ENCODE measurements around the gene ADPGK.
A peak's percentile ranks its signal among the peaks of the same experiment; 100 is the strongest.

The ADPGK gene

GRCh38 chr15:72781631-72782030 is 1.9 kb downstream of the ADPGK start:
- H3K9ac ChIP-seq (ENCODE audit: low read length) = no peak overlapping the region
- no peak overlapping the region for H3K27ac ChIP-seq (ENCODE audit: low read length)
- peaks cover 68% of the 10 kb centered on the region for H3K79me2 ChIP-seq (ENCODE audit: low read length)
- H4K20me1 ChIP-seq (ENCODE audit: insufficient read depth, low read length) = peaks cover 2% of the 10 kb centered on the region; the same call in 1 of the 2 replicates
- H3K9me3 ChIP-seq (replicated peaks; ENCODE audit: insufficient read depth, low read length) = no peaks in the 10 kb centered on the region
- peaks cover 13% of the 10 kb centered on the region for H3K4me1 ChIP-seq (ENCODE audit: low read length)
- H3K4me3 ChIP-seq (ENCODE audit: low read length) = no peak overlapping the region; the same call in 1 of the 2 replicates
- peak overlapping the region; percentile 84 for H3K4me2 ChIP-seq (ENCODE audit: low read depth, low read length)
- TF ChIP-seq, protein P1, sequence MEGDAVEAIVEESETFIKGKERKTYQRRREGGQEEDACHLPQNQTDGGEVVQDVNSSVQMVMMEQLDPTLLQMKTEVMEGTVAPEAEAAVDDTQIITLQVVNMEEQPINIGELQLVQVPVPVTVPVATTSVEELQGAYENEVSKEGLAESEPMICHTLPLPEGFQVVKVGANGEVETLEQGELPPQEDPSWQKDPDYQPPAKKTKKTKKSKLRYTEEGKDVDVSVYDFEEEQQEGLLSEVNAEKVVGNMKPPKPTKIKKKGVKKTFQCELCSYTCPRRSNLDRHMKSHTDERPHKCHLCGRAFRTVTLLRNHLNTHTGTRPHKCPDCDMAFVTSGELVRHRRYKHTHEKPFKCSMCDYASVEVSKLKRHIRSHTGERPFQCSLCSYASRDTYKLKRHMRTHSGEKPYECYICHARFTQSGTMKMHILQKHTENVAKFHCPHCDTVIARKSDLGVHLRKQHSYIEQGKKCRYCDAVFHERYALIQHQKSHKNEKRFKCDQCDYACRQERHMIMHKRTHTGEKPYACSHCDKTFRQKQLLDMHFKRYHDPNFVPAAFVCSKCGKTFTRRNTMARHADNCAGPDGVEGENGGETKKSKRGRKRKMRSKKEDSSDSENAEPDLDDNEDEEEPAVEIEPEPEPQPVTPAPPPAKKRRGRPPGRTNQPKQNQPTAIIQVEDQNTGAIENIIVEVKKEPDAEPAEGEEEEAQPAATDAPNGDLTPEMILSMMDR (IDR thresholded peaks at IDR 0.05; ENCODE audit: low read length) = no peak
- TF ChIP-seq EZH2 (optimal IDR thresholded peaks at IDR 0.05; ENCODE audit: low read depth, low read length) (no peak), EZH2phosphoT487 (IDR thresholded peaks at IDR 0.05; ENCODE audit: low read length) (no peak)
- no peaks in the 10 kb centered on the region for H3K27me3 ChIP-seq (replicated peaks; ENCODE audit: insufficient read depth, low read length)
- DNase-seq = no peak
- 0 out of 2 replicates have a peak, but pooled peaks cover 6% of the 10 kb centered on the region for H3K36me3 ChIP-seq (replicated peaks; ENCODE audit: insufficient read depth, low read length)
- no peak overlapping the region for H2AFZ ChIP-seq (ENCODE audit: low read length)
- H3K9me2 ChIP-seq (replicated peaks; ENCODE audit: insufficient read depth, low read length) = no peaks in the 10 kb centered on the region
- peaks cover 16% of the 10 kb centered on the region for H3F3A ChIP-seq (ENCODE audit: insufficient read depth, low read length)

- Histone ChIP-seq H3F3A (ENCODE audit: insufficient read depth, low read length) (peaks cover 12% of the 10 kb centered on the region), H2AFZ (ENCODE audit: low read length) (no peak overlapping the region), H3K36me3 (replicated peaks; ENCODE audit: insufficient read depth, low read length) (peaks cover 15% of the 10 kb centered on the region; the same call in 1 of the 2 replicates), H4K20me1 (ENCODE audit: insufficient read depth, low read length) (peaks cover 7% of the 10 kb centered on the region; the same call in 1 of the 2 replicates), H3K4me3 (ENCODE audit: low read length) (no peak overlapping the region), H3K9me3 (replicated peaks; ENCODE audit: insufficient read depth, low read length) (no peaks in the 10 kb centered on the region), H3K27me3 (replicated peaks; ENCODE audit: insufficient read depth, low read length) (no peaks in the 10 kb centered on the region), H3K79me2 (ENCODE audit: low read length) (peaks cover 97% of the 10 kb centered on the region), H3K9me2 (replicated peaks; ENCODE audit: insufficient read depth, low read length) (no peaks in the 10 kb centered on the region), H3K4me1 (ENCODE audit: low read length) (peaks cover 23% of the 10 kb centered on the region), H3K9ac (ENCODE audit: low read length) (no peak overlapping the region), H3K27ac (ENCODE audit: low read length) (no peak overlapping the region), H3K4me2 (ENCODE audit: low read depth, low read length) (no peak overlapping the region)
- DNase-seq = no peak
- TF ChIP-seq EZH2phosphoT487 (IDR thresholded peaks at IDR 0.05; ENCODE audit: low read length) (no peak), EZH2 (optimal IDR thresholded peaks at IDR 0.05; ENCODE audit: low read depth, low read length) (no peak)
- TF ChIP-seq, protein P1 (IDR thresholded peaks at IDR 0.05; ENCODE audit: low read length) = no peak
Observed at GRCh38 chr15:72778796-72779195, 4.8 kb downstream of the ADPGK start.

- peaks cover 16% of the 10 kb centered on the region for H3K4me1 ChIP-seq (ENCODE audit: low read length)
- no peaks in the 10 kb centered on the region for H3K27me3 ChIP-seq (replicated peaks; ENCODE audit: insufficient read depth, low read length)
- H3K79me2 ChIP-seq (ENCODE audit: low read length) = peaks cover 95% of the 10 kb centered on the region
- H3K9ac ChIP-seq (ENCODE audit: low read length) = no peak overlapping the region
- H3K4me3 ChIP-seq (ENCODE audit: low read length) = no peak overlapping the region
- H3K4me2 ChIP-seq (ENCODE audit: low read depth, low read length) = peak overlapping the region; percentile 11; the same call in 1 of the 2 replicates
- no peak for DNase-seq
- peak overlapping the region; percentile 30; the same call in 1 of the 2 replicates for H3K27ac ChIP-seq (ENCODE audit: low read length)
- no peak overlapping the region for H2AFZ ChIP-seq (ENCODE audit: low read length)
- no peaks in the 10 kb centered on the region for H3F3A ChIP-seq (ENCODE audit: insufficient read depth, low read length)
- no peaks in the 10 kb centered on the region for H3K9me3 ChIP-seq (replicated peaks; ENCODE audit: insufficient read depth, low read length)
- H4K20me1 ChIP-seq (ENCODE audit: insufficient read depth, low read length) = peaks cover 4% of the 10 kb centered on the region; the same call in 1 of the 2 replicates
- TF ChIP-seq, protein P1 (IDR thresholded peaks at IDR 0.05; ENCODE audit: low read length) = no peak
- TF ChIP-seq EZH2phosphoT487 (IDR thresholded peaks at IDR 0.05; ENCODE audit: low read length) = no peak
- TF ChIP-seq EZH2 (optimal IDR thresholded peaks at IDR 0.05; ENCODE audit: low read depth, low read length) = no peak
- peaks cover 30% of the 10 kb centered on the region for H3K36me3 ChIP-seq (replicated peaks; ENCODE audit: insufficient read depth, low read length)
- H3K9me2 ChIP-seq (replicated peaks; ENCODE audit: insufficient read depth, low read length) = no peaks in the 10 kb centered on the region
Observed at GRCh38 chr15:72774696-72775383, 8.7 kb downstream of the ADPGK start.

All from MM.1S (cell line).